GM19395 (cell line): Measurements from ENCODE around the gene THADA.
"Not testable (repeated sequence)": the region's sequence is repeated elsewhere in the genome, so short reads cannot be mapped to it uniquely, and the experiment has no call there.

ENCODE experiments used
- ATAC-seq: cut with Tn5 transposase; IDR thresholded peaks from one replicate; pipeline ENCODE4 v1.9.1; 2021; ENCODE audit warnings: mild to moderate bottlenecking, moderate library complexity; ENCODE audit not compliant: unreplicated experiment

The THADA gene

DNA sequence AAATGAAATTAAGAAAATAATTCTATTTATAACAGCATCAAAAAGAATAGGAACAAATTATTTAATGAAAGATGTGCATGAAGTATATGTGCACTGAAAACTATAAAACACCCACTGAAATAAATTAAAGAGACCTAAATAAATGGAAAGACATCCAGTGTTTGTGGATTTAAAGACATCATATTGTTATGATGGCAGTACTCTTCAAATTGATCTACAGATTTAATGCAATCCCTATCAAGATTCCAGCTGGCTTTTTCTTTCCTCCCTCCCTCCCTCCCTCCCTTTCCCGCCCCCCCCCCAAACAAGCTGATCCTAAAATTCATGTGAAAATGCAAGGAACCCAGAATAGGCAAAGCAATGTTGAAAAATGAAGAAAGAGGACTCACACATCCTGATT is 285.9 kb downstream of the THADA start:
- no peak for ATAC-seq

DNA sequence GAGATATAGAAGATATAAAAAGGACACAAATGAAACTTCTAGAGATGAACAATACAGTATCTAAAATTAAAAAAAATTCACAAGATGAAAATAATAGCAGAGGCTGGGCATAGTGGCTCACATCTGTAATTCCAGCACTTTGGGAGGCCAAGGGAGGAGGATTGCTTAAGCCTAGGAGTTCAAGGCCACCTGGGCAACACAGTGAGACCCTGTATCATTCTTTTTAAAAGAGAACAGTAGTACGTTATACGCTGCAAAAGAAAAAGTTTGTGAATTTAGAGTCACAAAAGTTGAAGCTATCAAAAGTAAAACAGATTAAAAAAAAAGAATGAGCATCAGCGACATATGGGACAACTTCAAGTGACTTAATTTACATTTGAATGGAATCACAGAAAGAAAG is 287.9 kb downstream of the THADA start:
- ATAC-seq: no peak

DNA sequence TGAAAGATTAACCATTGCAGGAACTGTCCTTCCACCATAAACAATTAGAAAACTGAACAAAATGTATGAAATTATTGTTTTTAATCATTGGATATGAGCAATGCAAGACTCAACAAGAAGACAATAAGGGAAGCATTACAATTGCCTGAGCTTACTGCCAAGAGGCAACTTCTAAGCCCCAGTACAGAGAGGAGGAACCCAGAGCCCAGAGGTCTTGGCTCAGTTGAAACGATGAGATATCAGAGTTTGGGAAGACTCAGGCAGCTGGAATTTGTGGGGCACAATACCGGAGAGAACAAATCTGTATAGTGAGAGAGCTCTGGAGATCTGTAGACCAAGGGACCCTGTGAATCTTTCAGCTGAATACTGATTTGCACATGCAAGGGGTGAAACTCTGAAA is 288.8 kb downstream of the THADA start:
- ATAC-seq: no peak

DNA sequence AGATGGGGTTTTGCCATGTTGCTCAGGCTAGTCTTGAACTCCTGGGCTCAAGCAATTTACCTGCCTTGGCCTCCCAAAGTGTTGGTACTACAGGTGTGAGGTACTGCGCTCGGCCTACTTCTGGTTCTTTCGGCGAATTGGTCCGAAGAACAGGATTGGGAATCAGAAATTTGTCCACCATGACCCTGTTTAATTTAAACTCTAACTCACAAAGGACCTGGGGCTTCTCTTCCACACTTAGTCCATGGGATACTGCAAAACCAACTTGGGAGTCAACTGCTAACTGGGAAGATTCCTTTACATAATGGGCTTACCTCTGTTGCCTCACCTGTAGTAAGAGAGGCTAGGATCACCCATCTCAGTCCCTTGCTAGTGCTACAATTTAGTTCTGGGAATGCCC is 289.6 kb downstream of the THADA start:
- no peak for ATAC-seq

DNA sequence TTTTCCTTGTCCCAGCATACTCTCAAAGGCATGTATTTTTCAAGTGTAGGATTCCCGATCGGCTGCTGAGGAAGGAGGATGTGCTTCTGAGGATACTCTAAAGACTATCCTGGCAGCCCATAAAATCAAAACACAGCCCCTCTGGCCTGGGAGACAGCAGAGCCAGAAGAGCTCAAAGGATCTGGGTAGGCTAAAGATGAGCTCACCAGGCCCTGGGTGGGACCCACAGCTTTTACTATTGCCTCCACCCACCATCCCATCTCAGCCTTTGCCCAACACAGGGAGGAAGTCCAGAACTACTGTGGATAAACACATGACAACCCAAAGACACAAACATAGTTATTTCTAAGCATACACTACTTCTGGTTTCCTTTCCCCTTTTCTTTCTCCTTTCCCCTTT is 290.3 kb downstream of the THADA start:
- no peak for ATAC-seq

DNA sequence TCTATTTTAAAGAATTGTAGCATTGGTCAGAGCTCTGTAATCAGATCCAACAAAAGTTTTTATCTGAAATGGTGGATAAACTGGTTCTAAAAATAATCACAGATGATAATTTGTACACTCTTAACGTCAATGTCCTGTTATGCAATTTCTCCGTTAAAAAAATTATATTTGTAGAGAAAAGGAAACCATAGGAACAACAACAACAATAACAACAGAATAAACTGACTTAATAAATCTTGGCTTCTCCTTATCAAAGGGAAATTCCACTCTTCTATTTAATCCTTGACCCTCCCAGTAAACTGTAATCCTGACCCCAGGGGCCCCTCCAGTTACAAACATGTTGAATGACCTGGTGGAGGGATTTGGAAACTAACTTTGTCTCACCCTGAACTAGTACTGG is 290.8 kb downstream of the THADA start:
- no peak for ATAC-seq

DNA sequence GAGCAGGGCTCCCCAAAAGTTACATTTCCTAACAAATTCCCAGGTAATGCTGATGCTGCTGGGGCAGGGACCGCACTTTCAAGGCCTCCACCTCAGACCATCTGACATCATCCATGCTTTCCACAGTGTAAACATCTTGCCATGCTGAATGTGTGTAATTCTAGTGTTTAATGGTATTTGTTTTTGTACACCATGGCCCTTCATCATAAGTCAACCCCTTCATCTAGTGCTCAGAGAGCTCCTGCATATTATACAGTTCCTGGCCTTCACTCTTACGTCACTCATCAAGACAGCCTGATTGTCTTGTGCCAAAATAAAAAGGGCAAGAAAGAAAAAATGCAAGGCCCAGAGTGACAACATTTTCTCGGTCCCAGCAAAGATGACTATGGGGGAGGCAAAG is 291.9 kb downstream of the THADA start:
- no peak for ATAC-seq

DNA sequence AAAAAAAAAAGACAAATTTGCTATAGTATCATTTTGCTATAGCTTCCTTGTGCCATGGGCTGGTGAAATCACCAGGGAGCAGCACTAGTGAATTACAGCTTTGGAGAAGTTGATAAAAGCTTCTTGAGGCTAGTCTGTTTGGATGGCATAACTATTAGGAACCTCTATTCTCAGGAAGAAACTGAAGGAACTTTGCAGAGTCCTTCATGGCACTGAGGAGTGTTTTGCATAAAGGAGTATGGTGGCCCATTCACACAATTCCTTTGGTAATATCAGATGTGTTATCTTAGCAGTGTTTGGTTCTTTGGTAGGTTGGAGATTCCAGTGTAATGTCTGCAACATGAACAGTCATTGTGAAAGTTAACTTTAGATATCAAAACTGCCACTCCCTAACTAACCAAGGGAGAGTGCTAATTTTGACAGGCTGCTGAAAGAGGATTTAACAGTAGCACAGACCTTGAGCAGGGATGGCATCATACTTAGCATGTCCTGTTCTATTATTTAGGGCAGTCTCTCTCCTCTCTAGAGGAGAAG is 292.8 kb downstream of the THADA start:
- ATAC-seq: no peak

DNA sequence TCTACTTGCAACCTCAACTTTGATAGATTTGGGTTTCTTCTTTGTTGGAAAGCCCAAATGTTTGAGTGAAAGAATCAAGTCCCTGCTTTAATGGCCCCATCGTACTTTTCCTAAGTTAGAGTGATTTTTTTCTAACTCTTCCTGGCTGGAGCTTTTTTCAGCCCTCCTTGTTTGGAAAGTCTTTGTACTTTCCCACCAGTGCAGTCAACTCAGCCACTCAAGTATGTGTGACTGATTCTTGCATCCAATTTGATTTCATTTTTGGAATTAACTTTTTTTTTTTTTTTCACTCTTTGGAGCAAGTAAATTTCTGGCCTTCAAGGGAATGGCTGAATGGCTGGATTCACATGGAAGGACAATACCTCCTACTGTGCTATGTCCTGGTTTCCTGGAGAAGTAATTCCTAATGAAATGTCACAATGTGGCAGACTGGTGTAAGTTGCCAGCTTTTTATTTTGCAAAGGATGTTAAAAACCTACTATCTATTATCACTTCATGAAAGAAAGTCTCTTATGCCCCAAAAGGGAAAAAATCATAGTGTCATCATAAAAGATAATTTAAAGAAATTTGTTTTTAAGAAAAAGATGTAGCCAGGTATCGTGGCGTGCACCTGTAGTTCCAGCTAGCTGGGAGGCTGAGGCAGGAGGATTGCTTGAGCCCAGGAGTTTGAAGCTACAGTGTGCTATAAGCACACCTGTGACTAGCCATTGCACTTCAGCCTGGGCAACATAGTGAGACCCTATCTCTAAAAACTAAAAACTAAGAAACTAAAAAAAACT is 293.5 kb downstream of the THADA start:
- no peak for ATAC-seq

DNA sequence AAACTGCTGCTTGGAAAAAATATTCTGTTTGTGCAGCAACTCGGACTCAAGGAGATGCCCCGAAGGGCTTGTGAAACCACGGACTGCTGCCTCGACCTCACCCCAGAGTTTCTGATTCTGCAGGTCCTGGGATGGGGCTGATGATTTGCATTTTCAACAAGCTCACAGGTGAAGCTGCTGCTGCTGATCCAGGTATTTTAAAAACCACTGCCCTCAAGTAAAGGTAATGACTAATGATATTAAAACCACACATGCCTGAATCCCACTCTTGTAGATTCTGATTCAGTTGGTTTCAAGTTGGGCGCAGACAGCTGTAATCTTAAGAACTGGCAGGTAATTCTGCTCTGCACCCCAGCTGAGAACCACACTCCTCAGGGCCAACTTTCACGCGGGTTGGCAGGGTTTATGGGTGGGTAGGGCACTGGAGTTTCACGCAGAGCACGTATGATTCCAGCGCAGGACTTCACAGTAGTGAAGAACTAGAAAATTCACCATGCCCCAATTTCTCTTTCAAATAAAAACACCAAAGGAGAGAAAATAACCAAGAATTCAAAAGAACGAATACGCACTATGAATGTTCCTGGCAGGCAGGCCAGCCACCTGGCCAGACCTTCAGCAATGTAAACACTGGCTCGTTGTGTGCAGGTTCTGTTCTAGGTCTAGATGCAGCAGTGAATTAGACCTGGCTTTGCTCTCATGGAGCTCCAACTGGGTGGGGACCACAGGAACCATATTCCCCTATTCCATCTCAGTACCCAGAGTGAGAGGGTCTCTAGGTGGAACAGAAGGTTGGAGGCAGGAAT is 294.9 kb downstream of the THADA start:
- ATAC-seq: no peak

DNA sequence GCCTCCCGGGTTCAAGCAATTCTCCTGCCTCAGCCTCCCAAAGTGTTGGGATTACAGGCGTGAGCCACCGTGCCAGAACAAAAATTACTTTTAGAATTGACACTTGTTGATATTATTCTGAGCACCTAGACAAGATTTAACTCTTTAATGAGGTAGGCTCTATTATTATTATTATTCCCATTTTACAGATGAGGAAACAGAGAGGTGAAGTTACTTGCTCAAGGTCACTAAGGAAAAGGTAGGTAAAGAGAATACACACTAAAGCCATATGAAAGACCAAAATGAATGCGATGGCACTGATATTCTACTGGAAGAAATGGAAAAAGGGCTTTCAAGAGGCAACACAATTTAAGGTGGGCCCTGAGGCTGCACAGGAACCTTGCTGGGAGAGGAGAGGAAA is 295.6 kb downstream of the THADA start:
- ATAC-seq: no peak

DNA sequence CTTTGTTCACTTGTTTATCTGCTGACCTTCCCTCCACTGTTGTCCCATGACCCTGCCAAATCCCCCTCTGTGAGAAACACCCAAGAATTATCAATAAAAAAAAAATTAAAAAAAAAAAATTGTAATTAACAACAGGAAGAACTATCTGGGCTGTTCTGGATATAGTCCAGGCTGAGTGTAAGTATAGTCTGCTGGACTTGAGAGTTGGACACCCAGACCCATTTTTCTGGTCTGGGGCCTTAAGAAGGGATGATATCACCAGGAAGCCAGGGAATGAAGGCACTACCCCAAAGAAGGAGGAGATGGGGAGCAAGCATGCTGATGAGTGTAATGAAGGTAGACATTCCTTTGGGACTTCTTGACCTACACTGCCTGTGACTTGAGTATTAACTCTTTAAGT is 297.3 kb downstream of the THADA start:
- ATAC-seq: no peak

DNA sequence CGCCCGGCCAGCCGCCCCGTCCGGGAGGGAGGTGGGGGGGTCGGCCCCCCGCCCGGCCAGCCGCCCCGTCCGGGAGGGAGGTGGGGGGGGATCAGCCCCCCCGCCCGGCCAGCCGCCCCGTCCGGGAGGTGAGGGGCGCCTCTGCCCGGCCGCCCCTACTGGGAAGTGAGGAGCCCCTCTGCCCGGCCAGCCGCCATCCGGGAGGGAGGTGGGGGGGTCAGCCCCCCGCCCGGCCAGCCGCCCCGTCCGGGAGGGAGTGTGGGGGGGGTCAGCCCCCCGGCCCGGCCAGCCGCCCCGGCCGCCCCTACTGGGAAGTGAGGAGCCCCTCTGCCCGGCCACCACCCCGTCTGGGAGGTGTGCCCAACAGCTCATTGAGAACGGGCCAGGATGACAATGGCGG is 298.1 kb downstream of the THADA start:
- ATAC-seq: not testable (repeated sequence)

DNA sequence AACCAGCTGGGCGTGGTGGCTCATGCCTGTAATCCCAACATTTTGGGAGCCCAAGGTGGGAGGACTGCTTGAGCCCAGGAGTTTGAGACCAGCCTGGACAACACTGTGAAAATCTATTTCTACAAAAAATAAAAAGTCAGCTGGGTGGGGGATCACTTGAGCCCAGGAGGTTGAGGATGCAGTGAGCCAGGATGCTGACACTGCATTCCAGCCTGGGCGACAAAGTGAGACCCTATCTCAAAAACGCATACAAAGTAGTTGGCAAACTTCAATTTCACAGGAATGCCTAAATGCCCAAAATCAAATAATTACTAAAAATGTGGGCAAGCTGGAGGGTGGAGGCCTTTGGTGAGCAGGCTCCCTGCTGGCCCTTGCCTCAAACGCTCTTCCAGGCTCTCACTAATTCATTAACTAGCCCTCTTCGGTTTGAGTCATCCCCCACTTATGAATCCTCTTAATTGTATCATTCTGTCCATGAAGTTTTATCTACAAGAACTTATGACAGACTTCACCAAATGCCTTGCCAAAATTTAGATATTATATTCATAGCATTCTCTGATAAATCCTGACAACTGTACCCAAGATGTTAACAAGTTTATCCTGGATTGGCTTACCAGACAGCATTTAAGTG is 300.8 kb downstream of the THADA start:
- no peak for ATAC-seq

DNA sequence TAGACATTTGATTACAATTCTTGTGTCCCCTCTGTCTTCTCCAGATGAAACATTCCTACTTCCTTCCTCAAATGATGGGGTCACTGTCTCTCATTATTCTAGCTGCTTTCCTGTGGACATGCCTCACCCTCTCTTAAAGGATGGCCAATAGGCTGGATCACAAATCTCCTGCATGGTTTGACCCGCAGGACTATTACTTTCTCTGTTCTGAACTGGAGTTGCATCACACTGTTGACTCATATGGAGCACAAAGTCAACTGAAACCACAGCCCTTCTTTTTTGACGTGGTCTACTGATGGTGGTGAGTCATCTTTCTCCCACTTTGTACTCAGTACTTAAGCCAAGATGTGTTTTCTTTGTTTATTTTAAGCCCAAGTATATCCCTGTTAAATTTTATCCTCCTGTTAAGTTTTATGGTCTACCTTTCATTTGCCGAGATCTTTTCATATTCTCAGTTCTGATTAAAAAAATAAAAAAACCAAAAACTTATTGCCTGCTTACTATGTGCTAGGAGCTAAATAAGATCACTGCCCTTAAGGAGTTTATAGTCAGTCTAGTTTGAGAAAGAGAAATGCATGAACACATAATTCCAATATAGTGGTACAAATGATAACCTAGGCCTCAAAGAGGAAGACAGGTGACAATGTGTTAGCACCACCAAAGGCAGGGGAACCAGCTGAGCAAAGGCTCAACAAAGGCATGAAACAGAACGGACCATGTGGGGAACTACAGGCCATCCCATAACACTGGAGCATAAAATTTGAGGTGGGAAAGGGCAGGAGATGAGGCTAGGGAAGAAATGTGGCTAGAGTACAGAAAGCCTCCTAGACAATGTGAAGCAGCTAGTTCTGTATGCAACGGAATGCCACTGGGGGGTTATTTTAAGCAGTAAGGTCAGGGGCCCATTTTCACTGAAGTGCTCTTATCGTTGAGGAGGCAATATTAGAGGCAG is 301.8 kb downstream of the THADA start:
- peak; percentile 99 for ATAC-seq

DNA sequence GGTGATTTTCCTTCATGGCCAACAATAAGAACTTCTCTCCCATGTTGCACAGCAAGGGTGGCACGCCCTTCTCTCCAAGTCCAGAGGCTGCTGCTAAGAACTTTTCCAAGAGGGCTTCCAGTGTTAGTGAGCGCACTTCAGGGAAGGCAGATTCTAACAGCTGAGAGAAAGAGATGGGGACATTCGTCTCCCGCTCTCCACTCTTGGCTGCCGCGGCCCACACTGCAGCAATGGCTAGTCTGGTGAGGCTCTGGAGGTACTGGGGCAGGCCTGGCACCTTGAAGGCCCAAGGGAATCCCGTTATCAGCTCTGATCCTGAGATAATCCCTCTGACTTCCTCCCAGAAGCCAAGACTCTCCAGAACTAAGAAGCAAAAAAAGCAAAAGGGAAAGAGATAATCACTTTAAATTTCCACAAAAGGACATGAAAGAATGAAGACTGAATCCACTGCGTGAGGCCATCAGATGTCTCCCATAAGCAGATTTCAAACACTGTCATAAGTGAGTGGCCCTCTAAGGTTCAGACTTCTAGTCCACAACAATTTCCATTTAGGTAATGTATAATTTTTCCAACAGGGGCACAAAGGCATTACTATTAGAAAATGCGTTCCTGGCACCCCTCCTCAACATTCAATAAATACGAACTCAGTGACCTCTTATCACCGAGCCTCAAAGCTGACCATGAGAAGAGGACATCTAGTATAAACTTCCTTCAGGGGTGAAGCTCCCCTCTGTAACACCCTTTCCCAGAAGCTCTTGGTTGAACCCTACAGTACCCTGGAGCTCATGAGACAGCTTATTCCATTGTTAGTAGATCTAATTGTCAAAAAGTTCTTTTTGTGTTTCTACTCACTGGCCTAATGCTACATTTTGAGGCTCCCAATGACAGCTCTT is 302.7 kb downstream of the THADA start:
- ATAC-seq: no peak

DNA sequence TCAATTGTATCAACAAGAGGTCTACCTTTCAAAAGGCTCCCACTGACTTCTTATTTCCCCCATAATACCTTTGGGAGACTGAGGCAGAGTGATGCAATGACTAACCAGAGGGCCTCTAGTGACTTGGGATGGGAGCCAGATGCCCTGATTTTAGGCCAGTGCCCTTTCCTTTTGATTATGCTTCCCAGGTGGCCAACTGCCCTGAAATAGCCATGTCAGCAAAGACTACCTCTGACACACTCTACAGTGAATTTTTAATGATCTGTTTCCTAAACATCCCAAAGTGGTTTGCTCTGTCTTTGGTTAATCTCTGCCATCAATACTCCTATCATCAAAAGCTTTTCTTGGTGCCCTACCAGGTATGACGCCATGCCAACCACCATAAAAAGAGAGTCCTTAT is 303.5 kb downstream of the THADA start:
- no peak for ATAC-seq

DNA sequence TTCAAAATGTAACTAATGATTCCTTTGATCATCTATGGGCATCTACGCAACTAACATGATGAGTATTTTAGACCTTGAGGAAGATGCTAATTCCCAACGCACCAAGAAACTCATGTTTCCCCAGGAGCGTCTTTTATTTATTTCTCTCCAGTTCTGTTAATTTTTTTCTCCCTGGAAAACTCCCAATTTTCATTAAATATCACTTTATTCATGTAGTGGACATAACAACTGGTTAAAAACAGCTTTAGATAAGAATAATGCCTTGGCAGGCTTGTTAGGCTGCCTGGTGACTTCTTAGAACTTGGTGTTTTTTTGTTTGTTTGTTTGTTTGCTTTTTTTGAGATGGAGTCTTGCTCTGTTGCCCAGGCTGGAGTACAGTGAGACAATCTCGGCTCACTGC is 306.5 kb downstream of the THADA start:
- no peak for ATAC-seq

DNA sequence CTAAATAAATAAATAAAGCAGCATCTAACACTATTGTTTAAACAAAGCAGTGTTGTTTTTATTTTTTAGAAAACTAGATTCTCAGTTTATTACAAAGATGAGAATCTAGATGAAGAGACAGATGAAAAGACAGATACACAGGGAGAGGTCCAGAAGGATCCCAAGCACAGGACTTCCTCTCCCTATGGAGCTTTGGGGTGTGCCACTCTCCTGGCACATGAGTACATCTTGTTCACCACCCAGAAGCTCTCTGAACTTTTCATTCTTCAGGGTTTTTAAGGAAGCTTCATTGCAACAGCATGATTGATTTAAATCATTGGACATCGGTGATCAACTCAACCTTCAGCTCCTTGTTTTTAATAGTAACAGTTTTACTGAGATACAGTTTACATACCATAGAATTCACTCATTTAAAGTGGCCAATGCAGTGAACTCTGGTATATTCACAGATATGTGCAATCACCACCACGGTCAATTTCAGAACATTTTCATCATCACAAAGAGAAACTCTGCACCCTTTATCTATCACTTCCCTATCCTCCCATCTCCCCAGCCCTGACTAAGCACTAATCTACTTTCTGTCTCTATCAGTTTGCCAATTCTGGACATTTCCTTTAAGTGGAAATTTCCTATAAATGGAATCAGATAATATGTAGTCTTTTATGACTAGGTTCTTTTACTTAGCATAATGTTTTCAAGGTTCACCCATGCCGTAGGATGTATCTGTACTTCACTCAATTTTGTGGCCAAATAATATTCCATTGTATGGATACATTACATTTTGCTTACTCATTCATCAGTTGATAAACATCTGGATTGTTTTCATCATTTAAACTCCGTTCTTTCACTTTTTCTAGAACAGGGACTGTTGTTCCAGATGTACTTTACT is 307.2 kb downstream of the THADA start:
- ATAC-seq: no peak
